HEK293 (cell line): ENCODE measurements around the gene CFAP47.
"Not testable (repeated sequence)": the region's sequence is repeated elsewhere in the genome, so short reads cannot be mapped to it uniquely, and the experiment has no call there.

Experiments
- CTCF ChIA-PET: fragments of 350-600 bp; formaldehyde crosslinking; extraction: SDS; loops from one replicate; lab custom pipeline; 2021; ENCODE audit warnings: antibody characterized with exemption; lab: Yijun Ruan, JAX
- POLR2A ChIA-PET: fragments of 300-600 bp; formaldehyde crosslinking; extraction: SDS; loops from one replicate; lab custom pipeline; 2020; ENCODE audit warnings: antibody characterized with exemption, inconsistent platforms; lab: Yijun Ruan, JAX
- H3K27ac ChIP-seq: fragments of 200-500 bp; sonication (Bioruptor generic); 2 replicates; pipeline ENCODE4 v1.5.1; 2014; ENCODE audit warnings: low read depth, low read length, control low read depth, inconsistent platforms; ENCODE audit errors: extremely low read depth
- H3K36me3 ChIP-seq, 2 experiments: fragments of 200-500 bp in 1 of 2; sonication (Bioruptor generic) in 1 of 2; 1 replicate in 1 of 2; 2 replicates in 1 of 2; pipeline ENCODE4 v1.5.1; 2014 to 2017; ENCODE audit warnings: inconsistent platforms in 2 of 2, low read length in 2 of 2; ENCODE audit not compliant: control insufficient read depth in 2 of 2, insufficient read depth in 1 of 2
- H3K4me1 ChIP-seq: fragments of 200-500 bp; sonication (Bioruptor generic); 2 replicates; pipeline ENCODE4 v1.5.1; 2014; ENCODE audit warnings: mild to moderate bottlenecking, low read length, inconsistent platforms; ENCODE audit not compliant: control insufficient read depth, insufficient read depth
- H3K4me3 ChIP-seq: 2 replicates; pipeline ENCODE4 v1.5.1; 2011; ENCODE audit warnings: low read depth, mild to moderate bottlenecking, control low read depth, low read length, moderate library complexity
- H3K9me3 ChIP-seq: fragments of 200-500 bp; sonication (Bioruptor generic); 2 replicates; pipeline ENCODE4 v1.5.1; 2014; ENCODE audit warnings: low read depth, low read length, inconsistent platforms; ENCODE audit not compliant: control insufficient read depth, insufficient read depth
- GLIS2 ChIP-seq: fragments of 450-650 bp; formaldehyde crosslinking; IDR thresholded peaks from 2 replicates; pipeline ENCODE4 v1.5.1; 2016; ENCODE audit warnings: missing biosample characterization, missing genetic modification characterization
- HOXD13 ChIP-seq: sonication (generic); formaldehyde crosslinking; IDR thresholded peaks from 2 replicates; pipeline ENCODE4 v1.8.0; 2022; ENCODE audit warnings: missing genetic modification reagents, borderline replicate concordance
- PRDM1 ChIP-seq: fragments of 450-650 bp; formaldehyde crosslinking; IDR thresholded peaks from 2 replicates; pipeline ENCODE4; 2016; ENCODE audit warnings: missing biosample characterization, missing genetic modification characterization
- SP2 ChIP-seq: fragments of 450-650 bp; formaldehyde crosslinking; IDR thresholded peaks from 2 replicates; pipeline ENCODE4 v1.5.1; 2016; ENCODE audit warnings: missing biosample characterization, missing genetic modification characterization
- WT1 ChIP-seq: fragments of 450-650 bp; formaldehyde crosslinking; IDR thresholded peaks from 2 replicates; pipeline ENCODE4 v1.5.1; 2016; ENCODE audit warnings: missing biosample characterization, missing genetic modification characterization
- ZNF140 ChIP-seq: fragments of 450-650 bp; formaldehyde crosslinking; IDR thresholded peaks from 2 replicates; pipeline ENCODE4 v1.5.1; 2016; ENCODE audit warnings: missing biosample characterization, missing genetic modification characterization
- ZNF221 ChIP-seq: fragments of 450-650 bp; formaldehyde crosslinking; IDR thresholded peaks from 2 replicates; pipeline ENCODE4 v1.5.1; 2017; ENCODE audit warnings: missing biosample characterization, missing genetic modification characterization, borderline replicate concordance
- ZNF394 ChIP-seq: fragments of 450-650 bp; formaldehyde crosslinking; IDR thresholded peaks from 2 replicates; pipeline ENCODE4 v1.5.1; 2016; ENCODE audit warnings: missing biosample characterization, missing genetic modification characterization, mild to moderate bottlenecking, moderate library complexity, borderline replicate concordance
- ZNF530 ChIP-seq: fragments of 450-650 bp; formaldehyde crosslinking; IDR thresholded peaks from 2 replicates; pipeline ENCODE4 v1.5.1; 2016; ENCODE audit warnings: low read depth, missing biosample characterization, missing genetic modification characterization
- ZNF600 ChIP-seq: fragments of 450-650 bp; formaldehyde crosslinking; IDR thresholded peaks from 2 replicates; pipeline ENCODE4 v1.5.1; 2016; ENCODE audit warnings: missing biosample characterization, missing genetic modification characterization
- ZNF654 ChIP-seq: fragments of 450-650 bp; formaldehyde crosslinking; IDR thresholded peaks from 2 replicates; pipeline ENCODE4 v1.5.1; 2016; ENCODE audit warnings: low read depth, missing biosample characterization, missing genetic modification characterization
- ZNF777 ChIP-seq: fragments of 450-650 bp; formaldehyde crosslinking; IDR thresholded peaks from 2 replicates; pipeline ENCODE4 v1.5.1; 2017; ENCODE audit warnings: missing biosample characterization, missing genetic modification characterization, borderline replicate concordance
- ZNF785 ChIP-seq: fragments of 450-650 bp; formaldehyde crosslinking; IDR thresholded peaks from 2 replicates; pipeline ENCODE4 v1.5.1; 2016; ENCODE audit warnings: missing biosample characterization, missing genetic modification characterization
- TF ChIP-seq, protein P1 (sequence below): fragments of 450-650 bp; formaldehyde crosslinking; IDR thresholded peaks from 2 replicates; pipeline ENCODE4 v1.5.1; 2016; ENCODE audit warnings: missing biosample characterization, missing genetic modification characterization, borderline replicate concordance
- TF ChIP-seq, protein P2 (sequence below): fragments of 450-650 bp; formaldehyde crosslinking; IDR thresholded peaks from 2 replicates; pipeline ENCODE4 v1.5.1; 2016; ENCODE audit warnings: missing biosample characterization, missing genetic modification characterization
- TF ChIP-seq, protein P3 (sequence below): fragments of 450-650 bp; formaldehyde crosslinking; IDR thresholded peaks from 2 replicates; pipeline ENCODE4 v1.5.1; 2016; ENCODE audit warnings: missing biosample characterization, missing genetic modification characterization
- TF ChIP-seq, protein P4 (sequence below): fragments of 450-650 bp; formaldehyde crosslinking; IDR thresholded peaks from 2 replicates; pipeline ENCODE4 v1.5.1; 2016; ENCODE audit warnings: missing biosample characterization, missing genetic modification characterization, borderline replicate concordance
- TF ChIP-seq, protein P5 (sequence below): fragments of 450-650 bp; formaldehyde crosslinking; IDR thresholded peaks from 2 replicates; pipeline ENCODE4 v1.5.1; 2016; ENCODE audit warnings: missing biosample characterization, missing genetic modification characterization, low read depth

CFAP47 gene

DNA sequence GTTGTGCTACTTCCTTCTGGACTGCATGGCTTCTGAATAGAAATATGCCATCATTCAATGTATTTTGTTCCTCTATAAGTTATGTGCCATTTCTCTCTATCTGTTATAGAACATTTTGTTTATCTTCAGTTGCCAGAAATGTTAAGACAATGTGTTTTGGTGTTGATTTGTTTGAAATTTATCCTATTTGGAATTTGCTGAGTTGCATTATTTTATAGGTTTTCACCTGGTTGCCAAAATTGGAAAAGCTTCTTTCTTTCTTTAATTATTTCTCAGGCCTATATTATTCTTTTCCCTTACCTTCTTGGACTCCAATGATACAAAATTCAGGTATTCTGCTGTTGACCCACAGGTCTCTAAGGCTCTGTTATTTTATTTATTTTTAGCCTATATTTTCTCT lies 33.4 kb upstream of the CFAP47 start:
- Histone ChIP-seq H3K4me3 (no peak overlapping the region), H3K9me3 (no peaks in the 10 kb centered on the region), H3K27ac (no peak overlapping the region), H3K4me1 (no peaks in the 10 kb centered on the region), H3K36me3 (no peaks in the 10 kb centered on the region)
- no peak for TF ChIP-seq ZNF600 (tag by site-specific recombination)
- no peak for TF ChIP-seq ZNF394 (tag by site-specific recombination)
- TF ChIP-seq, protein P1, sequence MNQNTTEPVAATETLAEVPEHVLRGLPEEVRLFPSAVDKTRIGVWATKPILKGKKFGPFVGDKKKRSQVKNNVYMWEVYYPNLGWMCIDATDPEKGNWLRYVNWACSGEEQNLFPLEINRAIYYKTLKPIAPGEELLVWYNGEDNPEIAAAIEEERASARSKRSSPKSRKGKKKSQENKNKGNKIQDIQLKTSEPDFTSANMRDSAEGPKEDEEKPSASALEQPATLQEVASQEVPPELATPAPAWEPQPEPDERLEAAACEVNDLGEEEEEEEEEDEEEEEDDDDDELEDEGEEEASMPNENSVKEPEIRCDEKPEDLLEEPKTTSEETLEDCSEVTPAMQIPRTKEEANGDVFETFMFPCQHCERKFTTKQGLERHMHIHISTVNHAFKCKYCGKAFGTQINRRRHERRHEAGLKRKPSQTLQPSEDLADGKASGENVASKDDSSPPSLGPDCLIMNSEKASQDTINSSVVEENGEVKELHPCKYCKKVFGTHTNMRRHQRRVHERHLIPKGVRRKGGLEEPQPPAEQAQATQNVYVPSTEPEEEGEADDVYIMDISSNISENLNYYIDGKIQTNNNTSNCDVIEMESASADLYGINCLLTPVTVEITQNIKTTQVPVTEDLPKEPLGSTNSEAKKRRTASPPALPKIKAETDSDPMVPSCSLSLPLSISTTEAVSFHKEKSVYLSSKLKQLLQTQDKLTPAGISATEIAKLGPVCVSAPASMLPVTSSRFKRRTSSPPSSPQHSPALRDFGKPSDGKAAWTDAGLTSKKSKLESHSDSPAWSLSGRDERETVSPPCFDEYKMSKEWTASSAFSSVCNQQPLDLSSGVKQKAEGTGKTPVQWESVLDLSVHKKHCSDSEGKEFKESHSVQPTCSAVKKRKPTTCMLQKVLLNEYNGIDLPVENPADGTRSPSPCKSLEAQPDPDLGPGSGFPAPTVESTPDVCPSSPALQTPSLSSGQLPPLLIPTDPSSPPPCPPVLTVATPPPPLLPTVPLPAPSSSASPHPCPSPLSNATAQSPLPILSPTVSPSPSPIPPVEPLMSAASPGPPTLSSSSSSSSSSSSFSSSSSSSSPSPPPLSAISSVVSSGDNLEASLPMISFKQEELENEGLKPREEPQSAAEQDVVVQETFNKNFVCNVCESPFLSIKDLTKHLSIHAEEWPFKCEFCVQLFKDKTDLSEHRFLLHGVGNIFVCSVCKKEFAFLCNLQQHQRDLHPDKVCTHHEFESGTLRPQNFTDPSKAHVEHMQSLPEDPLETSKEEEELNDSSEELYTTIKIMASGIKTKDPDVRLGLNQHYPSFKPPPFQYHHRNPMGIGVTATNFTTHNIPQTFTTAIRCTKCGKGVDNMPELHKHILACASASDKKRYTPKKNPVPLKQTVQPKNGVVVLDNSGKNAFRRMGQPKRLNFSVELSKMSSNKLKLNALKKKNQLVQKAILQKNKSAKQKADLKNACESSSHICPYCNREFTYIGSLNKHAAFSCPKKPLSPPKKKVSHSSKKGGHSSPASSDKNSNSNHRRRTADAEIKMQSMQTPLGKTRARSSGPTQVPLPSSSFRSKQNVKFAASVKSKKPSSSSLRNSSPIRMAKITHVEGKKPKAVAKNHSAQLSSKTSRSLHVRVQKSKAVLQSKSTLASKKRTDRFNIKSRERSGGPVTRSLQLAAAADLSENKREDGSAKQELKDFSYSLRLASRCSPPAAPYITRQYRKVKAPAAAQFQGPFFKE (tag by site-specific recombination): no peak
- TF ChIP-seq, protein P2, sequence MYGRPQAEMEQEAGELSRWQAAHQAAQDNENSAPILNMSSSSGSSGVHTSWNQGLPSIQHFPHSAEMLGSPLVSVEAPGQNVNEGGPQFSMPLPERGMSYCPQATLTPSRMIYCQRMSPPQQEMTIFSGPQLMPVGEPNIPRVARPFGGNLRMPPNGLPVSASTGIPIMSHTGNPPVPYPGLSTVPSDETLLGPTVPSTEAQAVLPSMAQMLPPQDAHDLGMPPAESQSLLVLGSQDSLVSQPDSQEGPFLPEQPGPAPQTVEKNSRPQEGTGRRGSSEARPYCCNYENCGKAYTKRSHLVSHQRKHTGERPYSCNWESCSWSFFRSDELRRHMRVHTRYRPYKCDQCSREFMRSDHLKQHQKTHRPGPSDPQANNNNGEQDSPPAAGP: no peak
- TF ChIP-seq GLIS2 (tag by site-specific recombination): no peak
- TF ChIP-seq ZNF140 (tag by site-specific recombination): no peak
- TF ChIP-seq ZNF785 (tag by site-specific recombination): no peak
- TF ChIP-seq ZNF777 (tag by site-specific recombination): no peak
- TF ChIP-seq, protein P3, sequence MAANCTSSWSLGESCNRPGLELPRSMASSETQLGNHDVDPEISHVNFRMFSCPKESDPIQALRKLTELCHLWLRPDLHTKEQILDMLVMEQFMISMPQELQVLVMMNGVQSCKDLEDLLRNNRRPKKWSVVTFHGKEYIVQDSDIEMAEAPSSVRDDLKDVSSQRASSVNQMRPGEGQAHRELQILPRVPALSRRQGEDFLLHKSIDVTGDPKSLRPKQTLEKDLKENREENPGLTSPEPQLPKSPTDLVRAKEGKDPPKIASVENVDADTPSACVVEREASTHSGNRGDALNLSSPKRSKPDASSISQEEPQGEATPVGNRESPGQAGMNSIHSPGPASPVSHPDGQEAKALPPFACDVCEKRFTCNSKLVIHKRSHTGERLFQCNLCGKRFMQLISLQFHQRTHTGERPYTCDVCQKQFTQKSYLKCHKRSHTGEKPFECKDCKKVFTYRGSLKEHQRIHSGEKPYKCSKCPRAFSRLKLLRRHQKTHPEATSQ: no peak
- TF ChIP-seq, protein P4, sequence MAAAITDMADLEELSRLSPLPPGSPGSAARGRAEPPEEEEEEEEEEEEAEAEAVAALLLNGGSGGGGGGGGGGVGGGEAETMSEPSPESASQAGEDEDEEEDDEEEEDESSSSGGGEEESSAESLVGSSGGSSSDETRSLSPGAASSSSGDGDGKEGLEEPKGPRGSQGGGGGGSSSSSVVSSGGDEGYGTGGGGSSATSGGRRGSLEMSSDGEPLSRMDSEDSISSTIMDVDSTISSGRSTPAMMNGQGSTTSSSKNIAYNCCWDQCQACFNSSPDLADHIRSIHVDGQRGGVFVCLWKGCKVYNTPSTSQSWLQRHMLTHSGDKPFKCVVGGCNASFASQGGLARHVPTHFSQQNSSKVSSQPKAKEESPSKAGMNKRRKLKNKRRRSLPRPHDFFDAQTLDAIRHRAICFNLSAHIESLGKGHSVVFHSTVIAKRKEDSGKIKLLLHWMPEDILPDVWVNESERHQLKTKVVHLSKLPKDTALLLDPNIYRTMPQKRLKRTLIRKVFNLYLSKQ (tag by site-specific recombination): no peak
- TF ChIP-seq SP2 (tag by site-specific recombination): no peak
- TF ChIP-seq WT1: no peak
- TF ChIP-seq, protein P5, sequence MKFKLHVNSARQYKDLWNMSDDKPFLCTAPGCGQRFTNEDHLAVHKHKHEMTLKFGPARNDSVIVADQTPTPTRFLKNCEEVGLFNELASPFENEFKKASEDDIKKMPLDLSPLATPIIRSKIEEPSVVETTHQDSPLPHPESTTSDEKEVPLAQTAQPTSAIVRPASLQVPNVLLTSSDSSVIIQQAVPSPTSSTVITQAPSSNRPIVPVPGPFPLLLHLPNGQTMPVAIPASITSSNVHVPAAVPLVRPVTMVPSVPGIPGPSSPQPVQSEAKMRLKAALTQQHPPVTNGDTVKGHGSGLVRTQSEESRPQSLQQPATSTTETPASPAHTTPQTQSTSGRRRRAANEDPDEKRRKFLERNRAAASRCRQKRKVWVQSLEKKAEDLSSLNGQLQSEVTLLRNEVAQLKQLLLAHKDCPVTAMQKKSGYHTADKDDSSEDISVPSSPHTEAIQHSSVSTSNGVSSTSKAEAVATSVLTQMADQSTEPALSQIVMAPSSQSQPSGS (tag by site-specific recombination): no peak
- CTCF ChIA-PET: no interaction called here
- POLR2A ChIA-PET: no interaction called here

DNA sequence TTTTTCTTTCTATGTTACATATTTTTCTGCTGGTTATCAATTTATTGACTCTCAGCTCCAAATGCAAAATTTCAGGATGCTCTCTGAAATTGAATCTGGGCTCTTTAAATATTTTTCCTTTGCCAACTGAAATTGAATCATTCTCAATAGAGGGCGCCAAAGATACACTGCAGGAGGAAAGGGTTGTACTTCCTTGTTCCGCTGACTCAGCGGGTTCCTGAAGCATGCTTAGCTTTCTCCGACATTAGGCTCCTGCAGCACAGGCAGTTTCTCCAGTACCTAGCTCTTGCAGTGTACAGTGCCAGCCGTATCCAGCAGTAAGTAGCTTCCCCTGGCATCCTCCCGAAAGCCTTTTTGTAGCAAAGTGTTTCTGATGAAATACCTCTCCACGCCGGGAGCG lies 28.8 kb upstream of the CFAP47 start:
- no peak overlapping the region for H3K27ac ChIP-seq
- CTCF ChIA-PET: interaction anchor here (0.7 to 1.8 kb wide), 10 partner anchors 9 to 683 kb away, joined by 3 to 7 read pairs (median 4); no protein-coding TSS in a partner anchor

DNA sequence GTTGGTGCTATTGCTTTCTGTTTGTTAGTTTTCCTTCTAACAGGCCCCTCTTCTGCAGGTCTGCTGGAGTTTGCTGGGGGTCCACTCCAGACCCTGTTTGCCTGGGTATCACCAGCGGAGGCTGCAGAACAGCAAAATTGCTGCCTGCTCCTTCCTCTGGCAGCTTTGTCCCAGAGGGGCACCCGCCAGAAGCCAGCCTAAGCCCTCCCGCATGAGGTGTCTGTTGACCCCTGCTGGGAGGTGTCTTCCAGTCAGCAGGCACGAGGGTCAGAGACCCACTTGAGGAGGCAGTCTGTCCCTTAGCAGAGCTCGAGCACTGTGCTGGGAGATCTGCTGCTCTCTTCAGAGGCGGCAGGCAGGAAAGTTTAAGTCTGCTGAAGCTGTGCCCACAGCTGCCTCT lies 67.3 kb downstream of the CFAP47 start:
- H3K27ac ChIP-seq, CTCF ChIA-PET, H3K4me1 ChIP-seq, H3K36me3 ChIP-seq, POLR2A ChIA-PET, H3K4me3 ChIP-seq, H3K9me3 ChIP-seq: not testable (repeated sequence)

More for the DNA sequence above, 28.8 kb upstream of the CFAP47 start:
- no peaks in the 10 kb centered on the region for H3K9me3 ChIP-seq
- TF ChIP-seq HOXD13 (CRISPR knock-in tag): no peak
- TF ChIP-seq ZNF530 (tag by site-specific recombination): no peak
- peak; percentile 44 for TF ChIP-seq ZNF654
- TF ChIP-seq ZNF221 (tag by site-specific recombination): no peak
- TF ChIP-seq PRDM1 (tag by site-specific recombination): 0 out of 2 replicates have a peak, but pooled peaks have one; percentile 10
- TF ChIP-seq, all 188 proteins: peak for 2
- POLR2A ChIA-PET: no interaction called here
- no peak overlapping the region for H3K4me3 ChIP-seq
- no peaks in the 10 kb centered on the region for H3K4me1 ChIP-seq
- H3K36me3 ChIP-seq: no peaks in the 10 kb centered on the region
